ENCODE measurements around the gene OSBPL10. TPM values are rescaled to one million over a fixed set of nuclear protein-coding genes. Genes with fewer than 3 reads are reported as not detected.

Gene OSBPL10
- total and polyA plus RNA-seq, 5 experiments from 2014 or later, result 0.03 to 11.2 (median 0.08) TPM

DNA sequence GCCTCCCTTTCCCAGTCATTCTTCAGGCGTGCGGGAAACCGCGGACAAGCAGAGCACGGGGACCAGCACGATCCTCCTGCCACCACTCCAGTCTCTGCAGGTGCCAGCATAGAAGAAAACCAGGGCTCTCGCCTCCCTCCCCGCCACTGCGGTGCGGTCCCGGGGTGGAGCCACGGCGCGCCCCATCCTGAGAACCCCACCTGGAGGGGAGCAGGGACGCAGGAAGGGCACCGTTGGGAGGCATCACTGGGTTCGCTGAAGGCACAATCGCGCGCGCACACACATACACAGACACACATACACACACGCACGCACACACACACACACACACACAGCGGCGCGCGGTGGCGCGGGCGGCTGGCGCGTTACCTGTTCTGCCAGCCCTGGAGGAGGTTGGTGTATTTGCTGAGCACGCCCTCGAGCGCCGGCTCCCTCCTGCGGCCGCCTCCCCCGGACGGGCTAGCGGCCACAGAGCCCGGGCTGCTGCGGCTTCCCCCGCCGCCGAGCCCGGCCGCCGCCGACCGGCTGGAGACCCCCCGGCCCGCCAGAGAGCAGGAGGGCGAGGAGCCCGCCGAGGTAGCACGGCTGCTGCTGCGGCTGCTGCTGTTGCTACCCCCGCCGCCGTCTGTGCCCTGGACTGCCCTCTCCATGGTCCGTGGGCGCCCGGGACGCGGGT, 394 bp downstream of the OSBPL10 start:
- Mint-ChIP-seq H3K27me3 (peaks cover 21 to 87% (median 45%) of the 10 kb centered on the region in 5 donors), H3K9me3 (no peaks in the 10 kb centered on the region), H3K4me1 (peaks cover 5 to 40% (median 18%) of the 10 kb centered on the region in 4 donors), H3K4me3 (peak overlapping the region; percentile 70 to 94 (median 80)), H3K36me3 (no peaks in the 10 kb centered on the region), H3K27ac (no peak overlapping the region)
- ATAC-seq, result peak; percentile 68 to 76
- DNase-seq, result peak in 9 of 10 donors; percentile 8 to 72 (median 38)
- POLR2A ChIA-PET, result no interaction called here

DNA sequence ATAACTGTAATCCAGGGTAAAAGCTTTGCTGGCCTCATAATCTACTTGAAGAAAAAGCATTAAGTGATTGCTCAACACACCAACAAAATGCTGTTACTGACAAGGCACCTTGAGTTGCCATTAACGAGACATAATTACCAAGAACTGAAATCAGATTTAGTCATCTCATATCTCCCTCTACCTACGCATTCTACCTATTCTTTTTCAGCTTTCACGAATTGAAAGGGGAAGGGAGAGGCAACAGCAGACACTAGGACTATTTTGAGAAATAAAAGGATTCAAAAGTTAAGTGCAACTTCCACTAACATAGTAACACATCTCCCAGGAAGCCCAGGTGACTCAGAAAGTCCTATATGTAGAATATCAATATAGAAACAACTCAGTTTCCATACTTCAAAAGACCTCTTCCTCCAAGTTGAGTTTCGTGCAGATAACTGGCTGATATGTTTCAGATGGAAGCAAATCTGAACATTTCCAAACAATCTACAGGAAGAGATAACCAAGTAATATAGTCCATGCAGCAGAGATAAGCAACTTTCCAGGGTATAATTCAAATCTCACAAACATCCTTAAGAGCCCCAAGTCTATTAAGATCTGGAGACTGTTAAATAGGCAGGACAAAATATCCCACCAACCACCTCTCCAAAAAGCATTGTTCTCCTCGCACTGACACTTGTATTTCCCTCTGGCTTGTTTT, 1.9 kb downstream of the OSBPL10 start:
- no peaks in the 10 kb centered on the region for H3K36me3 Mint-ChIP-seq
- peaks cover 5 to 32% (median 18%) of the 10 kb centered on the region in 4 donors for H3K4me1 Mint-ChIP-seq
- peaks cover 21 to 94% (median 48%) of the 10 kb centered on the region in 5 donors for H3K27me3 Mint-ChIP-seq
- no peak for DNase-seq
- no peaks in the 10 kb centered on the region for H3K9me3 Mint-ChIP-seq
- POLR2A ChIA-PET, result no interaction called here
- no peak for ATAC-seq
- peak overlapping the region in 9 of 10 donors; percentile 44 to 94 (median 67) for H3K4me3 Mint-ChIP-seq
- no peak overlapping the region for H3K27ac Mint-ChIP-seq

DNA sequence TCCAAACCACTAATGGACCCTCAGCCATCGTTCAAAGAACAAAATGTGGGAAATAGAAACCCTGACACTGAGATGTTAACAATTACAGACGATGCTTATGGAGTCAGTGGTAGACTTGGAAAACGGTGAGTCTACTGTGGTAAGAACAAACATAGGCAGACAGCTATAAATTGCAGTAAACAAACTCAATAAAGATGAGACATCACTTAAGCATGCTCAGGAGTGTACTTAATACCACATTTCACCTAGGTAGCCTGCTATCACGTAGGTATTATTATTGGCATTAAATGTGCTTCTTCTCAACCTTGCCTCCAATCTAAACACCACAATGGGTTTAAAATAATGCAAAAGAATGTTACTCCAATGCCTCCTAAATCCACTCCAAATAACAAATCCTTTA, 2.5 kb downstream of the OSBPL10 start:
- POLR2A ChIA-PET, result no interaction called here
- DNase-seq, result no peak
- H3K27me3 Mint-ChIP-seq, result peaks cover 21 to 88% (median 52%) of the 10 kb centered on the region in 5 donors

DNA sequence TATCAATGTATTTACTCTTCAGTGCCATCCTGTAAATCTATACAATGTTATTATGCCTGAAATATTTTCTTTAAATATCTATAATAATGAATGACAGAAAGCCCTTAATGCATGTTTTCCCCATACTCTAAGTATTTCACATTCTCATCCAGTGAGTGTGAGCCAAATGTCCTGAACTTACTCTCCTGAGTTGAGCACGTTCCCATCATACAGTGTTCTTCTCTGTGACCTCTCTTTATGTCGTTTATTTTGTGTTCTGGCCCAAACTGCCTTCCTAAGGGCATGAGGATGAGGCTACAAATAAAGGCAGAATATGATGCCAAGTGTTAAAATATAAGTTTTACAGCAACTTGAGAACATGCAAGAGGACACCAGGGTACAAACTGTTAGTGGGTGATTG, 3.3 kb downstream of the OSBPL10 start:
- Mint-ChIP-seq H3K4me3 (no peak overlapping the region), H3K27ac (no peak overlapping the region), H3K27me3 (peaks cover 21 to 80% (median 52%) of the 10 kb centered on the region in 5 donors), H3K4me1 (peaks cover 5 to 37% (median 18%) of the 10 kb centered on the region in 4 donors), H3K9me3 (no peaks in the 10 kb centered on the region), H3K36me3 (no peaks in the 10 kb centered on the region)
- DNase-seq (no peak), ATAC-seq (no peak)
- POLR2A ChIA-PET, result no interaction called here

More for the DNA sequence above, 2.5 kb downstream of the OSBPL10 start:
- Mint-ChIP-seq H3K4me1 (peaks cover 5 to 34% (median 18%) of the 10 kb centered on the region in 4 donors), H3K36me3 (no peaks in the 10 kb centered on the region), H3K27ac (no peak overlapping the region), H3K9me3 (no peaks in the 10 kb centered on the region), H3K4me3 (no peak overlapping the region)
- ATAC-seq, result no peak

DNA sequence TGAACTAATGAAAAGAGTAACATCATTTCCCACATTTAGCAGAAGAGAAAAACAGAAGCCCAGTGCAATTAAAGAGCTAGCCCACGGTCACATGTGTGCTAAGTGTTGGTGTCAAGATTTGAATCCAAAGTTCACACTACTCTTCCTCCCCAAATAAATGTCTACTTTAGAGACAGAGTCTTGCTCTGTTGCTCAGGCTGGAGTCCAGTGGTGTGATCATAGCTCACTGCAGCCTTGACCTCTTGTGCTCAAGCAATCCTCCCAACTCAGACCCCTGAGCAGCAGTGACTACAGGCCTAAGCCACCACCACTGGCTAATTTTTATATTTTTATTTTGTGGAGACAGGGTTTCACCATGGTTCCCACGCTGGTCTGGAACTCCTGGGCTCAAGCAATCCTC, 4.8 kb downstream of the OSBPL10 start:
- Mint-ChIP-seq H3K27me3 (peaks cover 18 to 66% (median 41%) of the 10 kb centered on the region in 5 donors), H3K27ac (no peak overlapping the region), H3K9me3 (no peaks in the 10 kb centered on the region), H3K4me3 (no peak overlapping the region), H3K4me1 (peaks cover 3 to 30% (median 11%) of the 10 kb centered on the region in 4 donors), H3K36me3 (no peaks in the 10 kb centered on the region)
- DNase-seq (no peak), ATAC-seq (no peak)
- POLR2A ChIA-PET, result no interaction called here

DNA sequence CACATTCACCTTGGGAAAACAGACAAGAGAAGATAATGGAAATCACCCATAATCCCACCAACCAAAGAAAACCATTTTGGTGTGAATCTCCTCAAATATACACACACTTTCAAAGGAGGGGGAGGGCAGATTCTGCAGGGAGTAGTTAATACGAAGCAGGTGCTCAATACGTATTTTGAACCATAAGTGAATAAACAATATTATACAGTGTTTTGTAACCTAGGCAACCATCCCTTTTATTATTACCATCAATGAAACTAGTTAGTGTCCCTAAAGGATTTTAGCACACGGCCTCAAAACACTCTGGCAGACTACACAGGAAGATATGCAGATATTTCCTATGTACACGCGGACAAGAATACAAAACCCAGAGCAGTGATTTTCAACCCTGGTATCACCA, 6.1 kb downstream of the OSBPL10 start:
- no peak for DNase-seq
- no peaks in the 10 kb centered on the region for H3K9me3 Mint-ChIP-seq
- no peak overlapping the region for H3K4me3 Mint-ChIP-seq
- ATAC-seq, result no peak
- H3K27me3 Mint-ChIP-seq, result peaks cover 18 to 57% (median 36%) of the 10 kb centered on the region in 5 donors
- H3K4me1 Mint-ChIP-seq, result peaks cover 0 to 31% (median 4%) of the 10 kb centered on the region in 4 donors
- no peak overlapping the region for H3K27ac Mint-ChIP-seq
- no peaks in the 10 kb centered on the region for H3K36me3 Mint-ChIP-seq
- POLR2A ChIA-PET, result no interaction called here

DNA sequence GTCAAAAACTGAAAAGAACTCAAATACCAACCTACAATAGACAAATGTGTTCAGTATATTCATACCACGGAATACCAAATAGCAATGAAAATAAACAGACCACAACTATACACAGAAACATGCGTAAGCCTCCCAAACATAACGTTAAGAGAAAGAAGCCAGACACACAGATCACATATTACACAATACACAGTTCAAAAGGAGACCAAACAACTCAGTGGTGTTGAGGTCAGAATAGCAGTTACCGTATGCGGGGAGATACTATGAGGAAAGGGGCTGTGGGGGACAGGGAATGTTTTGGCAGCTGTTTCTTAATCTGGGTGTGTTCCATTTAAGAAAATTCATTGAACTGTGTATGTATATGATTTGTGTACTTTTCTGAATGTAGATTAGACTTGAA, 6.6 kb downstream of the OSBPL10 start:
- POLR2A ChIA-PET, result no interaction called here
- Mint-ChIP-seq H3K4me1 (peaks cover 0 to 28% (median 3%) of the 10 kb centered on the region in 4 donors), H3K27ac (no peak overlapping the region), H3K36me3 (no peaks in the 10 kb centered on the region), H3K27me3 (peaks cover 15 to 52% (median 33%) of the 10 kb centered on the region in 5 donors), H3K4me3 (no peak overlapping the region), H3K9me3 (no peaks in the 10 kb centered on the region)
- ATAC-seq (no peak), DNase-seq (no peak)

DNA sequence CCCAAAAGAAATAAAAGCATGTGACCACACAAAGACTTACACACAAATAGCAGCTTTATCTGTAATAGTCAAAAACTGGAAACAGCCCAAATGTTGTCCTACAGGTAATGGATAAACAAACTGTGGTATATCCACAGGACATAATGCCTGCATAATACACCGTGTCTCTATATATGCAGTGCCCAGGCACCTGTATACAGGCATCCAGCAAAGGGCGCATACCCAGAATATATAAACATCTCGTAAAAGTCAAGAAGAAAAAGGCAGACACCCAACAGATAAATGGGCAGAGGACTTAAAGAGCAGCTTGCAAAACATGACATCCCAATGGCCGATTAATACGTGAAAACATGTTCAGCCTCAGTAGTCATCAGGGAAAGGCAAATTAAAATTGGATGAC, 7.2 kb downstream of the OSBPL10 start:
- DNase-seq, result no peak

DNA sequence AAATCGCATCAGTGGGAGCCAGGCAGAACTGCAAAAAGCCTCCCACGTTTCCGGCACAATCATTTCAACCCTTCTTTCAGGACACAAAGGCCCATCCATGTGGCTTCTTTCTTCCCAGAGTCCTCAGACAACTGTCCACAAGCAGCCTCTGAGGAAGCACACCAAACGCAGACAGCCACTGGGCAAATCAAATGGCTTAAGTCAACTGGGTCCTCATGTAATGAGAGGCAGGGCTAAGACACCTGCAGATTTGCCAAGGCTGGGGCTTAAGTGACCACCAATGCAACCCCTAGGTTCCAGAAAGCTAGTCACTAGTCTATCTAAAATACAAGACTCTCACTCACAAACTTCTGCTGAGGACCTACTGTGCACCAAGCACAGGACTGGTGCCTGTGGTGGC, 8.0 kb downstream of the OSBPL10 start:
- Mint-ChIP-seq H3K27me3 (peaks cover 5 to 38% (median 21%) of the 10 kb centered on the region in 5 donors), H3K4me3 (no peak overlapping the region), H3K27ac (no peak overlapping the region), H3K4me1 (peaks cover 0 to 28% (median 0%) of the 10 kb centered on the region in 4 donors), H3K9me3 (no peaks in the 10 kb centered on the region), H3K36me3 (no peaks in the 10 kb centered on the region)
- DNase-seq (no peak), ATAC-seq (no peak)
- POLR2A ChIA-PET, result no interaction called here

More for the DNA sequence above, 7.2 kb downstream of the OSBPL10 start:
- Mint-ChIP-seq H3K9me3 (no peaks in the 10 kb centered on the region), H3K36me3 (no peaks in the 10 kb centered on the region), H3K27me3 (peaks cover 10 to 46% (median 28%) of the 10 kb centered on the region in 5 donors), H3K4me1 (peaks cover 0 to 25% (median 0%) of the 10 kb centered on the region in 4 donors), H3K27ac (no peak overlapping the region), H3K4me3 (no peak overlapping the region)
- POLR2A ChIA-PET, result no interaction called here
- ATAC-seq, result no peak

DNA sequence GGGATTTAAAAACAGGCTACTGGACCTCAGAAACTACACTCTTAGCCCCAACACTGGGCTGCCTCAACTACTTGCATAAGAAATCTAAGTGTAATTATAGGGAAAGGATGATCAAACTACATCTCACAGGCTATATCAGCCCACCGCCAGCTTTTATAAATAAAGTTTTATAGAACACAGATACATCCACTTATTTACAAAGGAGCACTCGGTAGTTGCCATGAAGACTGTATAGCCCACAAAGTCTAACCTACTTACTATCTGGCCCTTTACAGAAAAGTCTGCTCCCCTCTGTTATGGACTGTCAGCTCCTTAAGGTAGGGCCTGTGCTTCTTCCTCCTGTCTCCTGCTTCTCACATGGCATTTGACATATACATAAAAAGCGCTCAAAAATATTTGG, 9.5 kb downstream of the OSBPL10 start:
- ATAC-seq, result no peak

DNA sequence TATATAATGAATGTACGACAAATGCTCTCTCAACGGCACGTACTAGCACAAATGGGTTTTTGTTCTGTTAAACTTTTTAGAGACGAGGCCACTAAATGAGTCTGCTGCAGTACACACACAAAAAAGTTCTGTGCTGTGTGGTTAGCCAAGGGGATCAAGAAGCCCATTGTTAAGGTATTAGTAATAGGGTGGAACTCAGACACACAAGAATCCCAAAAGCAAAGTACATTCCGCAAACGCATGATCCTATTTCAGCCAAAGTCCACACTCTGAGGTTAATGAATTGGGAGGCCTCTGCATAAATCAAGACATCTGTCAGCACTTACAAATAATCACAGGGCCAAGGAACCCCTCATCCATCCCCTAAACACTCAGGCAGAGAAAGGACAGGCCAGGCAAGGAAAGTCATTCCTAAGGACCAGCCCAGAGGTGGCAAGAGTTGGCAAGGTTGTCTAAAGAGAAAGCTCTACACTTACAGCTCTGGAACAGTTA, 12.1 kb downstream of the OSBPL10 start:
- no peak overlapping the region for H3K4me3 Mint-ChIP-seq
- no peak overlapping the region for H3K27ac Mint-ChIP-seq
- no peaks in the 10 kb centered on the region for H3K9me3 Mint-ChIP-seq
- DNase-seq (no peak), ATAC-seq (no peak)
- H3K4me1 Mint-ChIP-seq, result peaks cover 0 to 28% (median 0%) of the 10 kb centered on the region in 4 donors
- H3K27me3 Mint-ChIP-seq, result peaks cover 0 to 15% (median 0%) of the 10 kb centered on the region in 5 donors
- POLR2A ChIA-PET, result no interaction called here
- H3K36me3 Mint-ChIP-seq, result no peaks in the 10 kb centered on the region

More for the DNA sequence above, 9.5 kb downstream of the OSBPL10 start:
- DNase-seq, result no peak
- no peak overlapping the region for H3K4me3 Mint-ChIP-seq
- no peaks in the 10 kb centered on the region for H3K36me3 Mint-ChIP-seq
- H3K27ac Mint-ChIP-seq, result no peak overlapping the region
- peaks cover 0 to 30% (median 0%) of the 10 kb centered on the region in 4 donors for H3K4me1 Mint-ChIP-seq
- no peaks in the 10 kb centered on the region for H3K9me3 Mint-ChIP-seq
- POLR2A ChIA-PET, result interaction anchor here (0.6 kb wide), 1 partner anchor 439 kb away, joined by 3 read pairs; the partner anchor contains the start of gene STT3B
- H3K27me3 Mint-ChIP-seq, result peaks cover 0 to 26% (median 9%) of the 10 kb centered on the region in 5 donors

DNA sequence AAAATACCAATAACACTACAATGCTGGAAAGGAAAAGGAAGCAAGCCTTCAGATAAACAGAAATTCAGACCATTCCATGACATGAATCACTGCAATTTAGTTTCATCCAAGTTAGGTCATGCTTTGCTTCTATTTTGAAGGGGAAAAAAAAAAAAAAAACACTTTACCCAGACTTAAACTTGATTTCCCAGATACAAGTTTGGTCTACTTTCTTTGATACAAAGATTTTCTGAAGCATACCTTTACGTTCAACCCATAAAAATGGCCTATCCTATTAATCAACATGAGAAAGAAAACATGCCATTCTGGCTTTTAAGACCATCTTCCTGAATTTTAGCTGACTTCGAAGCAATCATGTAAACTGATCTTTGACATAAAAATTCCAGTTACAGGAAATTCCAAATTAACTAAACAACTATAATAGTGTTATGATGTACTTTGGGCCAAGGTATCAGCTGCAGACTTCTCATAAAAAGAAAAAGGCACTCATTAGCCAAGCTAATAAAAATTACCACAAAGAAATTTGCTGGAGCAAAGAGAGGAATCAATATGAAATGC, 12.6 kb downstream of the OSBPL10 start:
- Mint-ChIP-seq H3K27me3 (peaks cover 0 to 11% (median 0%) of the 10 kb centered on the region in 5 donors), H3K36me3 (no peaks in the 10 kb centered on the region), H3K4me1 (peaks cover 0 to 29% (median 0%) of the 10 kb centered on the region in 4 donors), H3K4me3 (no peak overlapping the region), H3K9me3 (no peaks in the 10 kb centered on the region), H3K27ac (peak overlapping the region in 1 of 10 donors; percentile 25)
- DNase-seq (no peak), ATAC-seq (no peak)
- POLR2A ChIA-PET, result no interaction called here

DNA sequence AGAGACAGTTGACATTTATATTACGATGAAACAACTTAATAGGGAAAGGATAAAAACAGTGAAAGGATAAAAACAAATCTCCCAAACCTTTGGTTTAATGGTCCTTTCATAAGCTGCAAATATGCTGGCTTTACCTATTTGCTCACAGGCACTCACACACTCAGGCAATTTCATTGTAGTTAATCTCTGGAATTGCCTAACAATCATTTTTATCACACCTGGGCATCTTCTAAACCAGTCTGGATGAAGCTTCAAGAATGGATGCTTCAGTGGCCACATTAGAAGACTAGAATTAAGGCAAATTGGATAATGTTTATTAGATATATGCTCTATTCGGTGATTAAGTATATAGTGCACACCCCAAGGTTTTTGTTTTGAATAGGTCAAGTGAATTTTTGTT, 13.5 kb downstream of the OSBPL10 start:
- H3K9me3 Mint-ChIP-seq, result no peaks in the 10 kb centered on the region
- no peak overlapping the region for H3K4me3 Mint-ChIP-seq
- H3K27me3 Mint-ChIP-seq, result peaks cover 0 to 10% (median 0%) of the 10 kb centered on the region in 5 donors
- no peak overlapping the region for H3K27ac Mint-ChIP-seq
- ATAC-seq (no peak), DNase-seq (no peak)
- POLR2A ChIA-PET, result no interaction called here
- peaks cover 4 to 33% (median 5%) of the 10 kb centered on the region in 4 donors for H3K4me1 Mint-ChIP-seq
- H3K36me3 Mint-ChIP-seq, result no peaks in the 10 kb centered on the region

Data from naive thymus-derived CD8-positive, alpha-beta T cell (primary cell).